SHP77 (cell line): ENCODE measurements around the gene C14orf180.
A peak's percentile ranks its signal among the peaks of the same experiment; 100 is the strongest.

Experiments
- DNase-seq, 2 experiments: peaks; one replicate each; lab custom pipeline; 2025; lab: John Stamatoyannopoulos, UW

The C14orf180 gene

DNA sequence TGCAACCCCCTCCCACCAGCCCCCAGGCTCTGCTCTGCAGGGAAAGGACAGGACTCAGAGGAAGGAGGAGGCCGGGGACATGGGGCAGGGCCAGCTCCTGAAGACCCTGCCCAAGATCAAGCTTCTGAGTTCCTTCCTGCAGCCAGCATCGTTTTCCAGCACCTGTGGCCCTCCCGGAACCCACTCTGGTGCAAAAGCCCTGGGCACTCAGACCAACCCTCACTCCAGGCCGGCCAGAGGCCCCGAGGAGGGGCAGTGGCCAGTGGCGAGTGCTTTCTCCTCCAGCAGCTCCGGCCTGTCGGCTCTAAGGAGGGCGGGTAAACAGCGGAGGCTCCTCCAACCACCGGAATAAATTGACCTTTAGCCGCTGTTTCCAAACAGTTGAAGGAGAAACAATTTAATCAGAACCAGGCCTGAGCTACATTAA is 14.2 kb downstream of the C14orf180 start:
- DNase-seq: no peak

DNA sequence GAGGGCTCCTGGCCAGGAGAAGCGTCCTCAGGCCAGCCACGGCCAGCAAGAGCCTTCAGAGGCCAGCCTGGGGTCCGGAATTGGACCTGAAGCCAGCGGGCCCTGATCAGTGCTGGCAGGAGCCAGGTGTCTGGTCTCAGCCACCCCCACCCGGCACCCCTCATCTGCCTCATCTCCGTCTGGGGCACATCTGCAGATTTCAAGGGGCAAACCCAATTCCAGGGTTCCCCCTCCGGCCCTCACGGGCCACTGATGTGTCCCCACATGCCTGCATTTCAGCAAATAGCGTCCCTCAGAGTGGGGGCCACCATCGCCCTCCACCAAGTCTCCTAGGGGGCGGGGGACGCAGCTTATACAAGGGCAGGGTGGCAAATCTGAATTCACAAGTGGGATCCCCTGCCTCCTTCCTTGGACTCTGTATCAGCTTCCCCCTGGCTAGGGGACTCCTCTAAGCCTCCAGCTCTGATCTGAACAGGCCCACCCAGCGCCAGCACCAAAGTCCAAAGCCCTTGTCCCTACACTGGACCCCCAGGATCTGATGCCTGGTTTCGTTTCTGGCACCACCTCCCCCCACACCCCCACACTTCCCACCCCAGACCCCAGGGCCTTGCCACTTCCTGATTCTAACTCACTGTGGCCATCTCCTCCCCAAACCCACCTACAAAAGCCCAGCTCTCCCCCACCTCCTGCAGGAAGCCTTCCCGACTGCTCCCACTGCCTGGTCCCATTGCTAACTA is 14.9 kb downstream of the C14orf180 start:
- DNase-seq: no peak

DNA sequence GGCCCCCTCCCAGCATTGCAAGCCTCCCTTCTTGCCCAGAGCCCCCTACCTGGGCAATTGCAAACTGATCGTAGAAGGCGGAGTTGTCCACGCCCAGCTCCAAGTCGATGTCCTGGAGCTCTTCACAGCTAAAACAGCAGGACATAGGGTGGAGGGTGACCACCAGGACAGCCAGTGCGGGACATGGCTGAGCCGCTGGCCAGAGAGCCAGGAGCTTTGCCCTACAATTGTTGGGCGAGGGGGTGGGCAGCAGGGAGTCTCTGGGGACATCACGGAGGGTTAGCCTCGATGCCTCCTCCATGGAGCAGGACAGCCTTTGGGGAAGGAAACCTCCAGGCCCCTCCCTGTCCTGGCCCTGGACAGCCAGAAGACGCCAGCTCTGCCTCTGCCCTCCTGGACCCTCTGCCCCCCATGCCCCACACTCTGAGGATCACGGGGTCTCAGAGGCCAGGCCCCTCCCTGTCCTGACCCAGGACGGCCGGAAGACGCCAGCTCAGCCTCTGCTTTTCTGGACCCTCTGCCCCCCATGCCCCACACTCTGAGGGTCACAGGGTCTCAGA is 15.6 kb downstream of the C14orf180 start:
- DNase-seq: no peak

DNA sequence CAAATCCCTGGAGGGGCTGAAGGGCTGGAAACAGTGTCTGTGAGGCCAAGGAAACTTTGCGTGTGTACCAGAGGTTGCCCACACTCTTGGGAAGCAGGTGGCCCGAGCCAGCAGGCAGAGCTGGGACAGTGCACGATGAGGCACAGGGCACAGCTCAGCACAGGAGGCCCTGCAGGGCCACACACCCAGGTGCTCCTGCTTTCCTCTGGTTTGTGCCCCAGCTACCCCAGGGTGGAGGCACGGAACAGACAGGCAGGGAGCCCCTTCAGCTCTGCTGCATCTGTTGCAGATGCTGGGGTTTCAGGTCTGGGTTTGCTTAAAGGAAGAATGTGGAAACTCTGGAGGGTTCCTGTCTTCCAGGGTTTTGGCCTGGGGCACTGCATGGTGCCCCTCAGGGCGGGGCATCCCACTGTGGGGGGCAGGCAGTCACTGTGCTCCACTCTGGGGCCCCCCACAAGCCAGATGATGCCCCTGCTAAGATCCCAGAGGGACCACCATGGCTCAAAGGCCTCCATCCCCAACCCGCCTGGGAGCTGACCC is 16.4 kb downstream of the C14orf180 start:
- no peak for DNase-seq

DNA sequence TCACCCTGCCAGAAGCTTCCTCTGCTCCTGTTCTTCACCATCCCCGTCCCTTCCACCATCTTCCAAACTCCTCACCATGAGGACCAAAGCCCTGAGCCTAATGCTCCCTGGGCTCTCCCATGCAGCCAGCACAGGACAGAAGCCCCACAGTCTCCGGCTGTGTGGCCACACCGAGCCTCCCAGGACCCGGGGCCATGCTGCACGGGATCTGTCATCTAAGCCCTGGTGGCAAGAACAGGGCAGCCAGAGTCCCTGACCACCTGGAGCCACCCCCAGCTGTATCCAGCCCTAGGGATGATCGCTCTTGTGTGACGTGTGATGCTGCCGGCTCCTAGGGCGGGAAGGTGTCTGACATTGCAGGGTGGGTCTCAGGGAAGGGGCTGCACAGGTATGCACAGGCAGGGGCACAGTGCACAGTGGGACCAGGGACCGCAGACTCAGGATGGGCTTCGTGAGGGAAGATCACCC is 16.9 kb downstream of the C14orf180 start:
- DNase-seq: no peak

DNA sequence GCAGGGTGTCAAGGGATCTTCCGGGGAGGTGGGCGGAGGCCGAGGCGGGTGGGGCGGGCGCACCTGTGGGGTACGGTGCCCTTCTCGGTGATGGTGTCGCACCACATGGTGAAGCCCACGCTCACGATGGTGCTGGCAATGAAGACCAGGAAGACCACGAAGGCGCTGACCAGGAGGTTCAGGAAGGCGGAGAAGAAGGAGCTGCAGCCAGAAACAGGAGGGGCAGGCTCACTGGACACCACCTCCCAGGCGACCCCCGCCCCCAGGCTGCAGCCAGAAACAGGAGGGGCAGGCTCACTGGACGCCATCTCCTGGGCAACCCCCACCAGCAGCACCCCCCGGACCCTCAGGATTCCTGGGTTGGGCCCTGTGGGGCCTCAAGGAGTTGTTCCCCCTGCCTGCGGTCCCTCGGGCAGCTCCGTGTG is 17.4 kb downstream of the C14orf180 start:
- DNase-seq: no peak

DNA sequence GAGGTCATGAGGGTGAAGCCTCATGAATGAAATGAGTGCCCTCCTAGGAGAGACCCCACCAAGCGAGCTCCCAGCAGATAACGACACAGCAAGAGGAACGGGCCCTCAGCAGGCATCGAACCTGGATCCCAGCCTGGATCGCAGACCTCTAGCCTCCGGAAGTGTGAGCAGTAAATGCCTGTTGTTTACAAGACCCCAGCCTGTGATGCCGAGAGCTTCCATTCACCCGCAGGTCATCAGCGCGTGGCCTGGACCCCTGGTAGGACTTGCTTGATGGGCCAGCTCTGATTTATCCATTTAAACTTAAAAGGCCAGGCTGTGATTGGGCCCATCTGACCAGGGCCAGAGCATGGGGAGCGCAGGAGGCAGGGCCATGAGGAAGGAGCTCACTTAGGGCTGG is 18.0 kb downstream of the C14orf180 start:
- DNase-seq: no peak

DNA sequence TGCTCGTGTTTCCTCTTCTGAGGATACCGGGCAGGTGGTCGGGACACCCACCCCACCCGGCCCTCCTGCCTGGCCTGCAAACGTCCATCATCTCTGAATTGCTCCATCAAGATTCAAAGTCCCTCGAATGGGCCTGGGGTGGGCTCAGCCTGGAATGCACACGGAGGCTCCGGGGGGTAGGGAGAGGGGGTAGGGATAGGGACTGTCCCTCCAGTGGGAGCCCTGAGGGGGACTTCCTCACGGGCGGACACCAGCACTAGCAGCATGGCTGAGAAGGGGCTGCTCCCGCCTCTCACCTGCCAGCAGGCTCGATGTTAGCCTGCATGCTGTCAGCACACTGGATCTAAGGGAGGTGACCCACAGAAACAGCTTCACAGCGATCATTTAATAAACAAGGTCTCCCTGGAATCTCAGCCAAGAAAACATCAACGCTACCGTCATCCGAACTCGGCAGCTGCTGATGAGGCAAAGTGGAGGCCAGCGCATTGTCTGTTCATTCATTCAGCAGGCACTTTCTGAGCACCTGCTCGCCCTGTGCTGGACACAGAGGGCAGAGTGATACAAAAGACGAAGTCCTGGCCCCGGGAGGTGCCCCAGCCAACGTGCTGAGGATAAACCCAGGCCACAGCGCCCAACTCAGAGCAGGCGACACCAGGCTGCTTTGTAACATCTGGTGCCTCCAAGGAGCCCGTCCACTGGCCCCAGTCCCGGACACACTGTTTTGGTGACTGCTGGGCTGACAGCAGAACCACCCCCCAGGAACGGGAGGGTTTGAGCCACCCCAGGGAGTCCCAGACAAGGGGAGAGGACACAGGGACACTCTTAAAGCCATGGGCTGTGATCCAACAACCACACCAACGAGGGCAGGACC is 18.7 kb downstream of the C14orf180 start:
- peak; percentile 83 to 86 for DNase-seq

DNA sequence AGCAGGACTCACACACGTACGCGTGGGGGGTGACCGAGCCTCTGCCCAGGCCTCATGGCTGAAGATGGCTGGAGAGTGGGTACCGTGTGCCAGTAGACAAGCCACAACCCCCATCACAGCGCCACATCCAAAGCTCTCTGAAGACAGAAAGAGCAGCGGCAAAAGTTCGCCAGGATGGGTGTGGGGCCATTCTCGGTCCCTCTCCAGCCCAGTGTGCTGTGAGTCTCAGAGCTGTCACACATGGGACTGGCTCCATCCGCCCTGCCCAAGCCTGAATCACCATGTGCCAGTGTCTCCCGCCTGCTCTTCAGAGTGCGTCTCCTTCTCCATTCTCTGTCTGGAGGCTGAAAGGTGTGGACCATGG is 19.3 kb downstream of the C14orf180 start:
- DNase-seq: no peak

DNA sequence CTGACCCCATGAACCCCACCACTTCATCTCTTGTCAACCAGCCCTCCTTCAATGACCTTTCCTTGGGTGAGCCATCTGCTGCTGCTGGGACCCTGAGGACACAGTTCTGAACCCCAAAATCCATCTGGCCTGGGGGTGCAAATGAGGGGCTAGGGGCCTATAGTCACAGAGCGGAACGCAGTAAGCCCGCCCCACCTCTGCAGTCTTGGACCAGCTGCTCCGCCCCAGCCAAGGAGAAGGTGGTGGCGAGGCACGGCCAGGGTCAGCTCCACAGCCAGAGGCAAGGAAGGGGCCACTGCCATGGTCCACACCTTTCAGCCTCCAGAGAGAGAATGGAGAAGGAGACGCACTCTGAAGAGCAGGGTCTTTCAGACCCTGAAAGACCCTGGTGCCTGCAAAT is 19.9 kb downstream of the C14orf180 start:
- no peak for DNase-seq

DNA sequence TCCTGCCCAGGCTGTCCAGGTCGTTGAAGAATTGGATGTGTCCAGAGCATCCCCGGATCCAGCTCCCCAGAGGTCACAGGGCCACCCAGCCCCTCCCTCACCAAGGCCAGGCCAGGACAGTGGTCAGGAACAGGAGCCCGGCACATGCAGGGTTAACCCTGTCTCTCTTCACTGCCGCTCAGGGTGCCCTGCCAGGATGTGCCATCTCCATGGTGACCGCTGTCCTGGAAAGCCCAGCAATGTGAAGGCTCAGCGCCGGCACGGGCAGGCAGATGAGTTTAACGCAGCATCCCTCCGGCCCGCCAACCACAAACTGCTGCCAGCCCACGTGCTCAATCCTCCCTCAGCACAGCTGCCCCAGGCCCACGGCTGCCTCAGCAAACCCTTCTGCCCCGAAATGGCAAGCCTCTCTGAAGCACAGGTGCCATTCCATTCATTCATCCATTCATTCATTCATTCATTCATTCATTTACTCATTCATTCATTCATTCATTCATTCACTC is 20.6 kb downstream of the C14orf180 start:
- peak; percentile 58 to 72 for DNase-seq

DNA sequence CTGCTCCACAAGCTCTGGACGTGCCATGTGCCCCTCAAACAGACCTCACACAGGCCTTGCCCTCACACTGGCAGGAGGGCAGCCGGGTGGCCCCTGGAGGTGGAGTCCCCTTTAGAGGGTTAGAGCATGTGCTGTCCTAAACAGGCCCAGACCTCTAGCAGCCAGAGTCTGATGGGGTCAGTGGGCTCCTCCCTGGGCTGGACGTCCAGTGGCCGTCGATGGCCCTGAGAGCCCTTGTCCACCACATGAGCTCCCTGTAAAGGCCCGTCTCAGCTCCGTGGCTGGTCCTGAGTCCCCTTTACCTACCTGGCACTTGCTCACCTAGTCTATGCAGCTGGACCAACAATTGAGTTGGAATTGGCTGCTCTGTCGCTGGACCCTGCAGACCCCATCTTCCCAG is 21.2 kb downstream of the C14orf180 start:
- DNase-seq: no peak

DNA sequence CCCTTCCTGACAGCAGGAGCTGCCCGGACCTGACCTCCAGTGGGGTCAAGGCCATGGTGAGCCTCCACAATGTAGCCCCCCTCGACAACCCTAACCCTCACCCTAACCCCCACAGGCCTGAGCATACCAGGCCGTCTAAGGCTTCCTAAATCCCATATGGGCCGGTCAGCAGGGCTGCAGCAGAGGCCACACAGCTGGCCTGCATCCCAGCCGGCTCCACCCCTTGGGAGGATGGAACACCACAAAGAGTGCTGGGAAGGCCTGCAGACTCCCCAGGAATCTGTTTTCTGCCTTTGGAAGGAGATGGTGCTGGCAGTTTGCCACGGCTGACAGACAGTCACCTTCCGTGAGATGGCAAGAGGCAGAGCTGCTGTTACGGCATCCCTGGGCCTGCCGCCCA is 22.2 kb downstream of the C14orf180 start:
- no peak for DNase-seq

DNA sequence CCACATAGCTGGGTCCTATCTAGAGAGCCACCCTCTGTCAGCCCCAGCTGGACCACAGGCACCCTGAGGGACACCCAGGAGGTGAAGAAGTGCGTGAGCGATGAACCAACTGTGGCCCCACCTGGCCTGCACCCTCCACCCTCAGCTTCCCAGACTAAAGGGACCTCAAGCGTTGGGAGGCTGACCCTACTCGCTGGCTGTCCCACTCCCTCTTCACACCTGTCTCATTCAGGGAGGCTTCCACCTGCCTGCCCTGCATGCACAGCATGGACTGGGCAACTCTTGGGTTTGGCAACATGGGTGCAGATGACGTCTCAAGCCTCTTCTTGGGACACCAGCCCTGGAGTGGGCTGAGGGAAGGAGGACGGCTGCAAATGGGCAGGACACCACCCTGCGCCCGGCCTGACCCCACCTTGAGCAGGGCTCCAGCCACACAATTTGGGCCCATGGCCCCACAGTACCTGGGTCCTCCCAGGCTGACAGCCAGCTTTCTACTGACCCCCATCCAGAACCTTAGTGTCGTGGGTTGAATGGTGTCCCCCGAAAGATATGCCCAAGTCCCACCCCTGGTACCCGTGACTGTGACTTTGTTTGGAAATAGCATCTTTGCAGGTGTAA is 22.9 kb downstream of the C14orf180 start:
- no peak for DNase-seq

DNA sequence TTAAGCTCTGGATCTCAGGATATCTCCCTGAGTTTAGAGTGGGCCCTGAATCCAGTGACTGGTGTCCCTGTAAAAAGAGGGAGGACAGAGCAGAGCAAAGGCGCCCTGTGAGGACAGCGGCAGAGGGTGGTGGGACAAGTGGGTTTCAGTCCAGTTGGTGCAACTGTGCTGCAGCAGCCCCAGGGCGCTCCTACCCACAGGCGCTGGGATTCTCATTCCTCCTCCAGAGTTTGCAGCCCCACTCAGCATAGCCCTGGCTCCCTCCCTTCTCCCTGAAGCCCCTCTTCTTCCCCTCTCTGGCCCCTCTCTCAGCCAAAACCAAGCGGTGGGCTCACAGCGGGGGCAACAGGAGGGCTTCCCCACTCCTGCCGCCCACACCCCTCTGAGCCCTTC is 23.4 kb downstream of the C14orf180 start:
- no peak for DNase-seq

DNA sequence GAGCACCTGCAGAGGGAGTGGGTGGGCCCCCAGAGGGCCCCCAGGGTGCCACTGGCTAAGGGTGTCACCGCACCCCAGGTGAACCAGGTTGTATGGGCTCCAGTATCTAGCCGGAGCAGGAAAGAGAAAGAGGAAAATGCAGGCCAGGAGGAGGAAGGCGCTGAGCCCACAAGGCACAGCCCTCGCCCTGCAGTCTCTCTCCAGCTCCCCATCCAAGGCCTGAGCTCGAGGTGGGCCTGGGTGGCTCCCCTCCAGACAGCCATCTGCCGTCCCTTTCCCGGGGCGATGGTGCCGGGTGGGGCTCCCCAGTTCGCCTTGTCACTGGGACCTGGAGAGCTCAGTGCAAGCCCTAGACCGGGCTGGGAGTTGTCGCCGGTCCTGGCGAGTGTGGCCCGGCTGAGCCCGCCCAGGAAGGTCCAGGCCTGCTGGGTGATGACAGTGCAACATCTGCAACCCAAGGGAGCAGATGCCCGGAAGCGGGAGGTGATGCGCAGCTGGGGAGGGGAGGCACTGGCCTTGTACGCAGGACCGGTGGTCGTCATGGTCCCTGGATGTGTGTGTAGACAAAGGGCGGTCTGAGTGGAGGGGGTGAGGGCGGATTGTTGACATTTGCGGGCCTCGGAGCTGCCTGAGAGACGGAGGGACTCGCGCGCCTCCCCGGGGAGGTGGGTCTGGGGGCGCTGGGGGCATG is 24.3 kb downstream of the C14orf180 start:
- peak in 1 of 2 experiments; percentile 31 for DNase-seq

DNA sequence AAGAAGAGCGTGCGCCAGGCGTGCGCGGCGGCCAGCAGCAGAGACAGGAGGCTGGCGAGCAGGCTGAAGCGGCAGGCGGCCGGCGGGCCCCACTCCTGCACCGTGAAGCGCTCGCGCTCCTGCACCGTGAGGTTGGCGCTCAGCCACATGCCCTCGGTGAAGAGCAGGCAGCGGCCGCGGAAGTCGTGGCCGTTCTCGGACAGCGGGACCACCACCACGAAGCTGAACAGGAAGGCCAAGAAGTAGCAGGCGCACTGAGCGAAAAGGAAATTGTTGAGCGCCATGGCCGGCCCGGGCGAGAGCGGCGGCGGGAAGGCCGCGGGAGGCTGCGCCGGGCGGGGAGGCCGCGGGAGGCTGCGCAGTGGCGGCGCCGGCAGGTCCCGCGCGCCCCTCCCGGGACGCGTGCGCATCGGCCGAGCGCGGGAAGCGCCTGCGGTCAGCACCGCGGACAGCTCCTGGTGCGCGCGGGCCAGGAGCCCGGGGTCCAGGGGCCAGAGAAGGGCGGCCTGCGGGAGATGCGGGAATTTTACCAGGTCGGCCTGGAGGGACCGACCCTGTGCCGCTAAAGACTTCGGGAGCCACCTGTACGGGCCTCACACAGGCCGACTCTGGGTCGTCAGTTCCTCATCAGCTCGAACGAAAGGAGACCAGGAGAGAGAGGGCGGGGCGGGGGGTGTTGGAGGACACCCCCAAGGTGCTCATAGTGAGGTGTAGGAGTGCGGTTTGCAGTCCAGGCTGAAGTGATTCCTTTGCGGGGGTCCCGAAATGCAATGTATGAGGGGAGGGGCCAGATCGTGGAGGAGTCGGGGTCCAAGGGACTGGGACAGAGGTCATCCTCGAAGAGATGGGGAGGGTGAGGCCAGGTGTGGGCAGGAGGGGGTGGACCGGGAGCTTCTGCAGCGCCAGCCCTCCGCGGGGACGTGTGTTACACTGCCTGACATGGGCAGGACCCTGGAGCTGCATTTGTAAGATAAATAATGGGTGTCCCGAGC is 25.2 kb downstream of the C14orf180 start, which contains the start of gene TMEM179:
TSS of gene TMEM179 (minus strand) at position 315 of the 992 bp plus-strand sequence. CDS start at position 284, 31 bp downstream.
- DNase-seq: no peak

DNA sequence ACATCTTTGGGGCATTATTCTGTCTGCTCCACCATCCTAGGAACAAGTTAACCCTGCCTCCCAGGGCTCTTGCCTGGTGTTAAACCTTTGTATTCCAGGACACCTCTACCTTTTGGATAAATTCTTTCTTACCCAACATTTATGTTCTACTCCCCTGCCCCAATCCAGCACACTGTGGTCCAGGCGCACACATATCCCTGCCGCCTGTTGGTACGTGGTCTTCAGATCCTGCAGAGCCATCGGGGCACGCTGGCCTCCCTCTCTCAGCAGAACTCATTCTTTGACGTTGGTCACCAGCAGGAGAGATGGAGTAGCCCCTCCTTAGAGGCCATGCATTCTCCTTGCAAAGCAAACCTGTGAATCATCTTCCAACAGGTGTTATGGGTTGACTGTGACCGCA is 30.1 kb downstream of the C14orf180 start:
- no peak for DNase-seq

DNA sequence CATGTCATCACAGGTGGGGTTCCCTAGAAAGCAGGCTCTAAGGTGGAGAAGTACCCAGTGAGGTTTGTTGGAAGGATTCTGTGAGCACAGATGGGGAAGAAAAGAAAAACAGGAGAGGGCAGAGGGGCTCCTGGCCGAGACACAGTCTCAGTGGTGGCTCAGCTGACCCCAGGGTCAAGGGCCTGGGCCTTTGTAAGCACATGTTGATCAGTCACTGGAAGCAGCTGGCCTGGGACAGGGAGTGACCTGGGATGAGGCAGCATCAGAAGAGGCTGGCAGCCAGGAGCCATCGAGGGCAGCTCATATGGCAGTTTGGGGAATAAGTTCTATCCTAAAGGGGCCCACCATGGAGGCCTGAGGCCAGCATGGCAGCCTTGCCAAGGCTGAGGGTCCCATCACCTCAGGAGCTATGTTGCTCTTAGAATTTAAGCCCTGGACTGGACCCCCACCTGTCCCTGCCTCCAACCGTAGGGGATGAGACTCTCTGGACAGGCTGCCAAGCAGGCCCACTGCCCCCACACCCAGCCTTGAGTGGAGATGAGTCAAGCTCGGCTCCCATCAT is 31.3 kb downstream of the C14orf180 start:
- DNase-seq: no peak

DNA sequence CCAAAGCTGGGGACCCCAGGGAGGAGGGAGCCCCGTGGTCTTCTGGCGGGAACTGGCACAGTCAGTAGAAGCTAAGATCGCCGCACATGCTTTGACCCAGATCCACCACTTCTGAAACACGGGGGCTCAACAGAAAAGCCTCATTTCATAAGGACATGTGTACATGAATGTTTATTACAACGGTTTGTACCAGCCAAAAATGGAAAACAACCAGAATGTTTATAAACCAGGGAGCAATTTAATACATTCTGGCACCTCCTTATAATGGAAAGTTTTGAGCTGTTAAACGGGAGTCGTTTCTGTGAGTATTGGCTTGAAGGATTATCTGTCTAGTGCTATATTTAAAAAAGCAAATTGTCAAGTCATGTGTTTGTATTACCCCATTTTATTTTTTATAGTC is 32.3 kb downstream of the C14orf180 start:
- no peak for DNase-seq
